Gastrocnemius medialis (tissue), 4 donors: ENCODE data around the gene MT4.

Experiments used
- CTCF ChIP-seq, 5 experiments: fragments of 450-650 bp in 3 of 5; fragments of 200-600 bp in 2 of 5; sonication (generic) in 2 of 5; IDR thresholded peaks in 4 of 5; conservative IDR thresholded peaks in 1 of 5; 1 replicate in 4 of 5; 2 replicates in 1 of 5; pipeline ENCODE4 v1.5.1; 2016 to 2019; ENCODE audit warnings: antibody characterized with exemption in 5 of 5, mild to moderate bottlenecking in 3 of 5, moderate library complexity in 3 of 5
- POLR2A ChIP-seq, 2 donors: fragments of 450-650 bp; IDR thresholded peaks; one replicate each; pipeline ENCODE4 v1.6.1; 2017; ENCODE audit warnings: antibody characterized with exemption in 2 of 2, mild to moderate bottlenecking in 2 of 2, moderate library complexity in 2 of 2

- peak in 1 of 5 experiments; percentile 13 for TF ChIP-seq CTCF (IDR thresholded peaks at IDR 0.05 in 4 of 5, conservative IDR thresholded peaks at IDR 0.05 in 1 of 5)
- TF ChIP-seq POLR2A (IDR thresholded peaks at IDR 0.05) = no peak
Observed at GRCh38 chr16:56608876-56609462, 44.1 kb downstream of the MT4 start.
